ENCODE results near the gene MYO15A. TPM values are rescaled to one million over a fixed set of nuclear protein-coding genes. Genes with fewer than 3 reads are reported as not detected.

MYO15A gene
- total and polyA plus RNA-seq, 2 donors (not counting 1 experiment from before 2014, with no cell fraction given) = 2.5 to 3.1 TPM

GRCh38 chr17:18105027-18105426 is 3.5 kb upstream of the MYO15A start:
- Histone ChIP-seq H3K79me2 (ENCODE audit: control insufficient read depth, insufficient read depth, low read length) (no peaks in the 10 kb centered on the region), H3K4me3 (ENCODE audit: control extremely low read depth in 1 of 5, extremely low read depth in 1 of 5, insufficient read depth in 1 of 5, low read depth in 2 of 5, low read length in 4 of 5) (no peak overlapping the region), H4K20me1 (ENCODE audit: control insufficient read depth, insufficient read depth, low read length, poor library complexity, severe bottlenecking) (no peaks in the 10 kb centered on the region), H3K36me3 (replicated peaks in 1 of 2; ENCODE audit: control extremely low read depth in 1 of 2, control insufficient read depth in 1 of 2, extremely low read depth in 1 of 2, insufficient read depth in 2 of 2, low read length in 1 of 2) (peaks cover 0 to 19% of the 10 kb centered on the region in 2 experiments), H3K9me3 (ENCODE audit: control extremely low read depth in 1 of 3, control insufficient read depth in 2 of 3, insufficient read depth in 1 of 3, low read length in 2 of 3) (no peaks in the 10 kb centered on the region), H3K9ac (ENCODE audit: low read length) (no peak overlapping the region), H2AFZ (ENCODE audit: insufficient read depth, low read depth, low read length, poor library complexity, severe bottlenecking) (no peak overlapping the region), H3K27me3 (replicated peaks in 1 of 4; ENCODE audit: control extremely low read depth in 1 of 4, control insufficient read depth in 3 of 4, insufficient read depth in 4 of 4, low read length in 3 of 4) (no peaks in the 10 kb centered on the region), H3K27ac (ENCODE audit: low read length in 2 of 2) (no peak overlapping the region), H3K4me2 (replicated peaks; ENCODE audit: low read depth, low read length, poor library complexity, severe bottlenecking) (no peak overlapping the region), H3K4me1 (ENCODE audit: control insufficient read depth in 2 of 2, insufficient read depth in 2 of 2, low read length in 2 of 2) (peaks cover 11 to 16% of the 10 kb centered on the region in 2 donors)
- intact Hi-C loops (cut with micrococcal nuclease) = no loop called here
- DNase-seq = no peak
- ChIA-PET POLR2A (no interaction called here), CTCF (no interaction called here)
- Mint-ChIP-seq H3K4me3 (no peak overlapping the region), H3K27ac (no peak overlapping the region), H3K9me3 (ENCODE audit: insufficient read depth) (no peaks in the 10 kb centered on the region), H3K27me3 (no peaks in the 10 kb centered on the region), H3K4me1 (peaks cover 17% of the 10 kb centered on the region)
- WGBS (ENCODE audit: insufficient coverage) = 100% methylated on average over 3 of the region's 3 CpGs
- no peak for ATAC-seq (ENCODE audit: low read depth)
- TF ChIP-seq CTCF (IDR thresholded peaks at IDR 0.05) (no peak), EZH2 (IDR thresholded peaks at IDR 0.05; ENCODE audit: borderline replicate concordance, insufficient read depth, low read depth, low read length, poor library complexity, severe bottlenecking) (no peak)

- DNase-seq = no peak
- no peaks in the 10 kb centered on the region for H4K20me1 ChIP-seq (ENCODE audit: control insufficient read depth, insufficient read depth, low read length, poor library complexity, severe bottlenecking)
- 69% methylated on average over 4 of the region's 6 CpGs for WGBS (ENCODE audit: insufficient coverage)
- H3K27ac Mint-ChIP-seq = no peak overlapping the region
- intact Hi-C loops (cut with micrococcal nuclease) = no loop called here
- peaks cover 17% of the 10 kb centered on the region for H3K4me1 Mint-ChIP-seq
- H3K36me3 ChIP-seq (replicated peaks in 1 of 2; ENCODE audit: control extremely low read depth in 1 of 2, control insufficient read depth in 1 of 2, extremely low read depth in 1 of 2, insufficient read depth in 2 of 2, low read length in 1 of 2) = peaks cover 0 to 13% of the 10 kb centered on the region in 2 experiments
- no peak overlapping the region for H3K4me2 ChIP-seq (replicated peaks; ENCODE audit: low read depth, low read length, poor library complexity, severe bottlenecking)
- H3K79me2 ChIP-seq (ENCODE audit: control insufficient read depth, insufficient read depth, low read length) = no peaks in the 10 kb centered on the region
- no peaks in the 10 kb centered on the region for H3K27me3 Mint-ChIP-seq
- H3K27ac ChIP-seq (ENCODE audit: low read length in 2 of 2) = no peak overlapping the region
- ChIA-PET POLR2A (no interaction called here), CTCF (no interaction called here)
- no peaks in the 10 kb centered on the region for H3K9me3 Mint-ChIP-seq (ENCODE audit: insufficient read depth)
- H2AFZ ChIP-seq (ENCODE audit: insufficient read depth, low read depth, low read length, poor library complexity, severe bottlenecking) = no peak overlapping the region
- H3K9ac ChIP-seq (ENCODE audit: low read length) = no peak overlapping the region
- no peak for TF ChIP-seq CTCF (IDR thresholded peaks at IDR 0.05)
- TF ChIP-seq EZH2 (IDR thresholded peaks at IDR 0.05; ENCODE audit: borderline replicate concordance, insufficient read depth, low read depth, low read length, poor library complexity, severe bottlenecking) = no peak
- no peak overlapping the region for H3K4me3 Mint-ChIP-seq
- no peak overlapping the region for H3K4me3 ChIP-seq (ENCODE audit: control extremely low read depth in 1 of 5, extremely low read depth in 1 of 5, insufficient read depth in 1 of 5, low read depth in 2 of 5, low read length in 4 of 5)
- no peaks in the 10 kb centered on the region for H3K9me3 ChIP-seq (ENCODE audit: control extremely low read depth in 1 of 3, control insufficient read depth in 2 of 3, insufficient read depth in 1 of 3, low read length in 2 of 3)
- H3K27me3 ChIP-seq (replicated peaks in 1 of 4; ENCODE audit: control extremely low read depth in 1 of 4, control insufficient read depth in 3 of 4, insufficient read depth in 4 of 4, low read length in 3 of 4) = no peaks in the 10 kb centered on the region
- peaks cover 11 to 16% of the 10 kb centered on the region in 2 donors for H3K4me1 ChIP-seq (ENCODE audit: control insufficient read depth in 2 of 2, insufficient read depth in 2 of 2, low read length in 2 of 2)
- ATAC-seq (ENCODE audit: low read depth) = no peak
These were observed 3.0 kb upstream of the MYO15A start for GRCh38 chr17:18105595-18105994.

Measured in B cell (primary cell).